Brain microvascular endothelial cell (primary cell): ENCODE data around the gene CD302.
"Not testable (repeated sequence)": the region's sequence is repeated elsewhere in the genome, so short reads cannot be mapped to it uniquely, and the experiment has no call there.

Experiments used
- DNase-seq: peaks from one replicate; pipeline ENCODE4 v3.0.0-alpha.2; 2020
- H3K27ac ChIP-seq: fragments of 250-450 bp; sonication (Bioruptor Pico); 2 replicates; pipeline ENCODE4 v1.5.1; 2020; ENCODE audit warnings: mild to moderate bottlenecking, moderate library complexity
- H3K27me3 ChIP-seq: fragments of 250-450 bp; sonication (Bioruptor Pico); replicated peaks from 2 replicates; pipeline ENCODE4 v1.5.1; 2020; ENCODE audit warnings: mild to moderate bottlenecking
- H3K36me3 ChIP-seq: fragments of 250-450 bp; sonication (Bioruptor Pico); replicated peaks from 2 replicates; pipeline ENCODE4 v1.5.1; 2020; ENCODE audit warnings: mild to moderate bottlenecking
- H3K4me3 ChIP-seq: 2 replicates; pipeline ENCODE4 v1.5.1; 2011; ENCODE audit warnings: low read depth, mild to moderate bottlenecking, control low read depth, low read length, moderate library complexity
- CTCF ChIP-seq: IDR thresholded peaks from 2 replicates; pipeline ENCODE4 v1.5.1; 2011; ENCODE audit warnings: low read depth, mild to moderate bottlenecking, moderate library complexity, low read length, control low read depth, inconsistent platforms; ENCODE audit errors: missing control alignments
- in situ Hi-C: cut with HindIII; loops from 2 replicates; pipeline ENCODE4 v1.10.0; 2017; ENCODE audit warnings: low sequenced_read_pairs, low pct_ligation_motif_present

CD302 gene

GRCh38 chr2:159755788-159756187, 42.2 kb downstream of the CD302 start:
- in situ Hi-C loops, result no loop called here
- Histone ChIP-seq H3K27me3 (no peaks in the 10 kb centered on the region), H3K4me3 (no peak overlapping the region), H3K36me3 (peaks cover 52% of the 10 kb centered on the region), H3K27ac (peak overlapping the region; percentile 11)
- TF ChIP-seq CTCF, result peak; percentile 67
- peak; percentile 33 for DNase-seq

GRCh38 chr2:159755014-159755413, 43.0 kb downstream of the CD302 start:
- in situ Hi-C loops, result no loop called here
- TF ChIP-seq CTCF, result no peak
- no peak overlapping the region for H3K27ac ChIP-seq
- no peak overlapping the region for H3K4me3 ChIP-seq
- H3K27me3 ChIP-seq, result no peaks in the 10 kb centered on the region
- H3K36me3 ChIP-seq, result peaks cover 51% of the 10 kb centered on the region
- no peak for DNase-seq

GRCh38 chr2:159753797-159754196, 44.2 kb downstream of the CD302 start:
- Histone ChIP-seq H3K27ac (no peak overlapping the region), H3K36me3 (peaks cover 50% of the 10 kb centered on the region), H3K4me3 (no peak overlapping the region), H3K27me3 (no peaks in the 10 kb centered on the region)
- no peak for DNase-seq
- TF ChIP-seq CTCF, result no peak
- in situ Hi-C loops, result no loop called here

GRCh38 chr2:159750873-159751272, 47.1 kb downstream of the CD302 start:
- in situ Hi-C loops, result no loop called here
- H3K4me3 ChIP-seq, result no peak overlapping the region
- H3K27me3 ChIP-seq, result no peaks in the 10 kb centered on the region
- no peak for TF ChIP-seq CTCF
- peaks cover 56% of the 10 kb centered on the region for H3K36me3 ChIP-seq
- no peak for DNase-seq
- H3K27ac ChIP-seq, result no peak overlapping the region

GRCh38 chr2:159748089-159748488, 49.9 kb downstream of the CD302 start:
- H3K4me3 ChIP-seq, result no peak overlapping the region

GRCh38 chr2:159745237-159745636, 52.8 kb downstream of the CD302 start:
- Histone ChIP-seq H3K36me3 (peaks cover 35% of the 10 kb centered on the region), H3K27ac (peak overlapping the region; percentile 55)
- H3K4me3 ChIP-seq, DNase-seq, in situ Hi-C loops, H3K27me3 ChIP-seq: not testable (repeated sequence)

More at GRCh38 chr2:159748089-159748488, 49.9 kb downstream of the CD302 start:
- no peak for TF ChIP-seq CTCF
- no peaks in the 10 kb centered on the region for H3K27me3 ChIP-seq
- no peak for DNase-seq
- in situ Hi-C loops, result no loop called here
- H3K27ac ChIP-seq, result no peak overlapping the region
- H3K36me3 ChIP-seq, result peaks cover 51% of the 10 kb centered on the region
